ENCODE results near the gene TRABD2B.

- no peak for TF ChIP-seq CTCF (conservative IDR thresholded peaks at IDR 0.05; ENCODE audit: low read depth, low read length)
- no peak for TF ChIP-seq POLR2A (IDR thresholded peaks at IDR 0.05; ENCODE audit: low read depth, low read length)
- no peak for TF ChIP-seq BHLHE40 (IDR thresholded peaks at IDR 0.05; ENCODE audit: low read depth, low read length)
- TF ChIP-seq USF2 (IDR thresholded peaks at IDR 0.05; ENCODE audit: low read depth, low read length) = no peak
- TF ChIP-seq MXI1 (IDR thresholded peaks at IDR 0.05; ENCODE audit: borderline replicate concordance, low read depth, low read length) = no peak
- TF ChIP-seq SMC3 (IDR thresholded peaks at IDR 0.05; ENCODE audit: low read depth, low read length) = no peak
- no peak for TF ChIP-seq RAD21 (IDR thresholded peaks at IDR 0.05; ENCODE audit: low read length)
- no peak for TF ChIP-seq MAZ (IDR thresholded peaks at IDR 0.05; ENCODE audit: borderline replicate concordance, low read depth, low read length)
- no peak for TF ChIP-seq CEBPB (IDR thresholded peaks at IDR 0.05; ENCODE audit: low read depth, low read length)
- no peak for TF ChIP-seq RCOR1 (IDR thresholded peaks at IDR 0.05; ENCODE audit: insufficient replicate concordance, low read length)
Measured at GRCh38 chr1:47921935-47922415, 75.2 kb downstream of the TRABD2B start.
